Omental fat pad (tissue), 4 donors: ENCODE data around the gene GALNT18. TPM values are rescaled to one million over a fixed set of nuclear protein-coding genes. Genes with fewer than 3 reads are reported as not detected.

ENCODE experiments used
- ATAC-seq: fragments of 150-250 bp; one replicate; pipeline ENCODE4 v1.9.1; 2016; ENCODE audit warnings: mild to moderate bottlenecking, moderate library complexity; ENCODE audit not compliant: low FRiP score
- DNase-seq: peaks from one replicate; pipeline ENCODE4 v3.0.0-alpha.2; 2019; ENCODE audit warnings: low spot score
- CTCF ChIP-seq, 3 donors: fragments of 450-650 bp; IDR thresholded peaks; one replicate each; pipeline ENCODE4 v1.5.1; 2016 to 2017; ENCODE audit warnings: antibody characterized with exemption in 3 of 3, mild to moderate bottlenecking in 3 of 3, moderate library complexity in 2 of 3
- total RNA-seq, 4 donors: library from RNA; depleted of rRNA; stranded (reverse); fragments of >200 nt; gene quantifications; one replicate each; pipeline ENCODE4 v1.1.0, GENCODE V29; 2016

Gene GALNT18
- total RNA-seq, 4 donors from 2014 or later, result 21.0 to 47.4 (median 35.7) TPM

- ATAC-seq (no peak), DNase-seq (no peak)
- no peak for TF ChIP-seq CTCF (IDR thresholded peaks at IDR 0.05)
These were observed 157.2 kb downstream of the GALNT18 start for GRCh38 chr11:11464555-11464954.

- DNase-seq (no peak), ATAC-seq (no peak)
- no peak for TF ChIP-seq CTCF (IDR thresholded peaks at IDR 0.05)
These were observed 158.4 kb downstream of the GALNT18 start for GRCh38 chr11:11463405-11463804.

- no peak for ATAC-seq
- DNase-seq, result no peak
- no peak for TF ChIP-seq CTCF (IDR thresholded peaks at IDR 0.05)
These were observed 160.3 kb downstream of the GALNT18 start for GRCh38 chr11:11461473-11461872.

- DNase-seq (no peak), ATAC-seq (no peak)
- TF ChIP-seq CTCF (IDR thresholded peaks at IDR 0.05), result no peak
These were observed 162.2 kb downstream of the GALNT18 start for GRCh38 chr11:11459578-11459977.

GRCh38 chr11:11458485-11458884 is 163.3 kb downstream of the GALNT18 start:
- TF ChIP-seq CTCF (IDR thresholded peaks at IDR 0.05), result no peak
- ATAC-seq (no peak), DNase-seq (no peak)

DNA sequence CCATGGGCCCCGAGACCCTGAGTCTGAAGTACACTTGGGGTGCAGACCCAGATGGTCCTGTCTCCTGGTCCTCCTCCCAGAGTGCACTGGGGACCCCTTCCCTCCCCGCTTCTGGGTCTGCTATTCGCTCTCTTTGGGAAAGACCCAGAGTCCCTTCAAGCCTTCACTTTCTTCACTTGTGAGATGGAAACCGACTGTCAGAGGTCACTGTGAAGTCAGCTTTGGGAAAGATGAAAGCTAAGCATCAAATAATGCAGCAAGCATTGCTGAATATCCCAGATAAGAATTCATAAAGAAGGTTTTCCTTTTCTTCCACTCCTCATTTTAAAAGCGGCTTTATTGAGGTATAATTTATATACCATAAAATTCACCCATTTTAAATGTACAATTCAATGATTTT is 163.8 kb downstream of the GALNT18 start:
- no peak for DNase-seq
- no peak for TF ChIP-seq CTCF (IDR thresholded peaks at IDR 0.05)

DNA sequence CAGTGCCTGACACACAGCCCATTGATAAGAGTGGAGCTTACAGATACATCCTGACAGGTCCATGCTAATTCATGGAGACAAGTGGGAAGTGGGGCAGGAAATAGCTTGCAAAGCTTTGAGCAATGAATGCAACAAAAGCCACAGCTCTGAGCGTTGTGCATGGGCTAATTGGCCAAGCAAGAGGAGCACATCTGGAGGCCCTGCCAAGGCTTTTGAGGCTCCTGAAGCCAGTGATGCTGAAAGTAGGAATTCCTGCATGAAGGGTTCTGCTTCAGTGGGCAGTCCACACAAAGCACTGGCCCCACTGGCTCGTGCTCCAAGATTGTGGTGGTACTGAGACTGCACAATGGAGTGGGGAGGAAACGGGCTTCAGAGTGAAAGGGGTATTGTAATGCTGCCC is 164.9 kb downstream of the GALNT18 start:
- no peak for ATAC-seq
- DNase-seq, result no peak

More for the DNA sequence above, 163.8 kb downstream of the GALNT18 start:
- ATAC-seq, result no peak

More for the DNA sequence above, 164.9 kb downstream of the GALNT18 start:
- TF ChIP-seq CTCF (IDR thresholded peaks at IDR 0.05), result no peak
